Measurements from ENCODE around the gene SMTNL2.

GRCh38 chr17:4548721-4549531 is 35.4 kb upstream of the SMTNL2 start:
- TF ChIP-seq POLR2A (IDR thresholded peaks at IDR 0.05) = no peak
- TF ChIP-seq CTCF (IDR thresholded peaks at IDR 0.05) = no peak

All from right lobe of liver (tissue), 4 donors.